T-cell (primary cell): ENCODE measurements around the gene FAR1. TPM values are rescaled to one million over a fixed set of nuclear protein-coding genes. Genes with fewer than 3 reads are reported as not detected.

ENCODE experiments used
- ATAC-seq, 4 experiments: fragments of 200-7000 bp in 3 of 4; fragments of 150-1000 bp in 1 of 4; cut with Tn5 transposase; replicated peaks in 1 of 4; 1 replicate in 3 of 4; 2 replicates in 1 of 4; pipeline ENCODE4 v1.10.0; 2021; ENCODE audit warnings: moderate library complexity in 3 of 4, mild to moderate bottlenecking in 2 of 4, moderate number of reproducible peaks in 1 of 4
- CTCF ChIA-PET, 2 donors: fragments of 300-600 bp; sonication (Branson Sonifier 250); formaldehyde crosslinking; loops; one replicate each; lab custom pipeline; 2022; ENCODE audit warnings: antibody characterized with exemption in 2 of 2; lab: Charles Lee
- POLR2A ChIA-PET, 2 donors: fragments of 300-600 bp; sonication (Branson Sonifier 250); formaldehyde crosslinking; loops; one replicate each; lab custom pipeline; 2022; ENCODE audit warnings: antibody characterized with exemption in 2 of 2; lab: Charles Lee
- DNase-seq, 35 experiments: peaks; one replicate each; pipeline versions ENCODE4 v3.0.0 to v3.0.0-alpha.2; 2013 to 2023
- H3K27ac ChIP-seq: one replicate; pipeline ENCODE4 v1.5.1; 2013; ENCODE audit warnings: low read length
- H3K27me3 ChIP-seq, 2 experiments: replicated peaks in 1 of 2; 1 replicate in 1 of 2; 2 replicates in 1 of 2; pipeline versions ENCODE4 v1.6.1 to v1.7.0; 2013; ENCODE audit warnings: low read length in 1 of 2, mixed read lengths in 1 of 2; ENCODE audit not compliant: control insufficient read depth in 2 of 2, insufficient read depth in 2 of 2; ENCODE audit errors: extremely low read depth in 1 of 2
- H3K36me3 ChIP-seq, 2 donors: 1 replicate in 1 of 2; 2 replicates in 1 of 2; pipeline versions ENCODE4 v1.6.1 to v1.7.0; 2013; ENCODE audit warnings: low read length in 1 of 2; ENCODE audit not compliant: control insufficient read depth in 2 of 2, insufficient read depth in 1 of 2; ENCODE audit errors: extremely low read depth in 1 of 2
- H3K4me1 ChIP-seq, 2 experiments: 1 replicate in 1 of 2; 2 replicates in 1 of 2; pipeline versions ENCODE4 v1.6.1 to v1.7.0; 2013; ENCODE audit warnings: low read length in 2 of 2, mixed read lengths in 1 of 2; ENCODE audit not compliant: insufficient read depth in 2 of 2, control insufficient read depth in 1 of 2; ENCODE audit errors: extremely low read depth in 1 of 2
- H3K4me3 ChIP-seq, 2 donors: 1 replicate in 1 of 2; 2 replicates in 1 of 2; pipeline versions ENCODE4 v1.5.1 to v1.7.0; 2013; ENCODE audit warnings: mild to moderate bottlenecking in 2 of 2, low read length in 1 of 2, moderate library complexity in 1 of 2; ENCODE audit not compliant: control insufficient read depth in 1 of 2; ENCODE audit errors: extremely low read depth in 1 of 2
- H3K9me3 ChIP-seq: 2 replicates; pipeline ENCODE4 v1.7.0; 2013
- H3K27ac Mint-ChIP-seq, 2 donors: one replicate each; pipeline ENCODE4 v1.8.0; 2020 to 2021; ENCODE audit warnings: mild to moderate bottlenecking in 2 of 2, mixed read lengths in 2 of 2
- H3K27me3 Mint-ChIP-seq, 2 donors: one replicate each; pipeline ENCODE4 v1.8.0; 2021 to 2022; ENCODE audit warnings: mixed read lengths in 2 of 2
- H3K36me3 Mint-ChIP-seq: one replicate; pipeline ENCODE4 v1.8.0; 2021; ENCODE audit warnings: mixed read lengths
- H3K4me1 Mint-ChIP-seq, 3 donors: one replicate each; pipeline ENCODE4 v1.8.0; 2020 to 2022; ENCODE audit warnings: mixed read lengths in 3 of 3, mild to moderate bottlenecking in 1 of 3
- H3K4me3 Mint-ChIP-seq, 3 donors: one replicate each; pipeline ENCODE4 v1.8.0; 2020 to 2022; ENCODE audit warnings: mild to moderate bottlenecking in 3 of 3, mixed read lengths in 3 of 3, moderate library complexity in 3 of 3
- H3K9me3 Mint-ChIP-seq, 3 donors: one replicate each; pipeline ENCODE4 v1.8.0; 2020 to 2022; ENCODE audit warnings: mixed read lengths in 3 of 3
- WGBS: methylation state at CpG from one replicate; pipeline ENCODE4 v1.1.5; 2013; ENCODE audit warnings: missing lambda C conversion rate; ENCODE audit not compliant: insufficient coverage; 5-methylcytosine and 5-hydroxymethylcytosine counted together
- total RNA-seq, 35 experiments: library from RNA in 6 of 35; stranded (reverse) in 6 of 35; fragments of 120-200 nt in 1 of 35; gene quantifications; one replicate each; pipeline versions ENCODE4 v1.2.1 to v1.2.4 and lab custom pipeline; 2013 to 2026

FAR1 gene
- total RNA-seq, 5 donors from 2014 or later (not counting 1 experiment from before 2014, with no cell fraction given), result 25.2 to 35.2 (median 29.6) TPM

- no peaks in the 10 kb centered on the region for H3K4me1 ChIP-seq
- Mint-ChIP-seq H3K4me3 (no peak overlapping the region), H3K36me3 (no peaks in the 10 kb centered on the region), H3K9me3 (peaks cover 0 to 7% (median 0%) of the 10 kb centered on the region in 3 donors), H3K4me1 (no peaks in the 10 kb centered on the region), H3K27me3 (peaks cover 20 to 22% of the 10 kb centered on the region in 2 donors), H3K27ac (no peak overlapping the region)
- no peak overlapping the region for H3K27ac ChIP-seq
- H3K36me3 ChIP-seq, result no peaks in the 10 kb centered on the region
- peaks cover 0 to 3% of the 10 kb centered on the region in 2 experiments for H3K27me3 ChIP-seq
- CTCF ChIA-PET, result no interaction called here
- H3K9me3 ChIP-seq, result no peaks in the 10 kb centered on the region
- DNase-seq (no peak), ATAC-seq (no peak)
- H3K4me3 ChIP-seq, result no peak overlapping the region
- POLR2A ChIA-PET, result no interaction called here
Observed at GRCh38 chr11:13635804-13636203, 32.7 kb upstream of the FAR1 start.

GRCh38 chr11:13637125-13638069, 31.1 kb upstream of the FAR1 start:
- Histone ChIP-seq H3K36me3 (no peaks in the 10 kb centered on the region), H3K27ac (no peak overlapping the region), H3K4me1 (no peaks in the 10 kb centered on the region), H3K9me3 (no peaks in the 10 kb centered on the region), H3K4me3 (no peak overlapping the region), H3K27me3 (peaks cover 0 to 3% of the 10 kb centered on the region in 2 experiments)
- WGBS, result no CpG with 5 or more reads among the region's 4 CpGs
- ATAC-seq, result no peak
- ChIA-PET CTCF (no interaction called here), POLR2A (no interaction called here)
- Mint-ChIP-seq H3K36me3 (no peaks in the 10 kb centered on the region), H3K27me3 (peaks cover 24 to 28% of the 10 kb centered on the region in 2 donors), H3K9me3 (peaks cover 0 to 7% (median 0%) of the 10 kb centered on the region in 3 donors), H3K27ac (no peak overlapping the region), H3K4me3 (no peak overlapping the region), H3K4me1 (no peaks in the 10 kb centered on the region)
- DNase-seq, result no peak

GRCh38 chr11:13638422-13638821, 30.0 kb upstream of the FAR1 start:
- no peak overlapping the region for H3K4me3 Mint-ChIP-seq
- H3K4me1 Mint-ChIP-seq, result no peaks in the 10 kb centered on the region
- Histone ChIP-seq H3K4me1 (no peaks in the 10 kb centered on the region), H3K9me3 (no peaks in the 10 kb centered on the region), H3K4me3 (no peak overlapping the region), H3K36me3 (no peaks in the 10 kb centered on the region), H3K27me3 (peaks cover 0 to 3% of the 10 kb centered on the region in 2 experiments), H3K27ac (no peak overlapping the region)
- ChIA-PET CTCF (no interaction called here), POLR2A (no interaction called here)
- peak in 1 of 35 experiments; percentile 2 for DNase-seq
- peaks cover 24 to 27% of the 10 kb centered on the region in 2 donors for H3K27me3 Mint-ChIP-seq
- H3K27ac Mint-ChIP-seq, result no peak overlapping the region
- ATAC-seq, result no peak
- no peaks in the 10 kb centered on the region for H3K36me3 Mint-ChIP-seq
- H3K9me3 Mint-ChIP-seq, result peaks cover 0 to 7% (median 0%) of the 10 kb centered on the region in 3 donors

GRCh38 chr11:13644997-13645687, 23.3 kb upstream of the FAR1 start:
- Mint-ChIP-seq H3K27ac (no peak overlapping the region), H3K4me1 (no peaks in the 10 kb centered on the region), H3K4me3 (no peak overlapping the region), H3K36me3 (no peaks in the 10 kb centered on the region), H3K27me3 (peaks cover 20% of the 10 kb centered on the region in 2 donors), H3K9me3 (peaks cover 0 to under 1% (median 0%) of the 10 kb centered on the region in 3 donors)
- POLR2A ChIA-PET, result interaction anchor here in 1 of 2 donors (0.6 kb wide), 1 partner anchor 30 kb away, joined by 3 read pairs; no protein-coding TSS in a partner anchor
- Histone ChIP-seq H3K36me3 (no peaks in the 10 kb centered on the region), H3K27me3 (peaks cover 0 to 3% of the 10 kb centered on the region in 2 experiments), H3K27ac (no peak overlapping the region), H3K4me3 (no peak overlapping the region), H3K4me1 (no peaks in the 10 kb centered on the region), H3K9me3 (no peaks in the 10 kb centered on the region)
- no peak for DNase-seq
- no CpG with 5 or more reads among the region's 7 CpGs for WGBS
- no peak for ATAC-seq
- CTCF ChIA-PET, result interaction anchor here (0.6 to 0.7 kb wide), 2 partner anchors 266 to 655 kb away, joined by 3 read pairs; no protein-coding TSS in a partner anchor

GRCh38 chr11:13647391-13647790, 21.1 kb upstream of the FAR1 start:
- H3K4me3 Mint-ChIP-seq, result no peak overlapping the region
- no peaks in the 10 kb centered on the region for H3K4me1 Mint-ChIP-seq
- no peak overlapping the region for H3K4me3 ChIP-seq
- ATAC-seq, result no peak
- POLR2A ChIA-PET, result no interaction called here
- DNase-seq, result no peak
- H3K9me3 Mint-ChIP-seq, result no peaks in the 10 kb centered on the region
- no peak overlapping the region for H3K27ac Mint-ChIP-seq
- H3K9me3 ChIP-seq, result no peaks in the 10 kb centered on the region
- H3K27ac ChIP-seq, result no peak overlapping the region
- H3K36me3 Mint-ChIP-seq, result no peaks in the 10 kb centered on the region
- peaks cover 23% of the 10 kb centered on the region in 2 donors for H3K27me3 Mint-ChIP-seq
- no peaks in the 10 kb centered on the region for H3K4me1 ChIP-seq
- CTCF ChIA-PET, result no interaction called here
- peaks cover 0 to 13% of the 10 kb centered on the region in 2 experiments for H3K27me3 ChIP-seq
- no peaks in the 10 kb centered on the region for H3K36me3 ChIP-seq
- WGBS, result 78% methylated on average over 1 of the region's 3 CpGs

- Mint-ChIP-seq H3K9me3 (no peaks in the 10 kb centered on the region), H3K27me3 (peaks cover 39 to 40% of the 10 kb centered on the region in 2 donors), H3K4me1 (no peaks in the 10 kb centered on the region), H3K27ac (no peak overlapping the region), H3K36me3 (no peaks in the 10 kb centered on the region), H3K4me3 (no peak overlapping the region)
- no CpG with 5 or more reads among the region's 4 CpGs for WGBS
- no peak overlapping the region for H3K4me3 ChIP-seq
- H3K27me3 ChIP-seq, result peaks cover 0 to 13% of the 10 kb centered on the region in 2 experiments
- ChIA-PET POLR2A (no interaction called here), CTCF (no interaction called here)
- H3K4me1 ChIP-seq, result no peaks in the 10 kb centered on the region
- no peaks in the 10 kb centered on the region for H3K36me3 ChIP-seq
- no peaks in the 10 kb centered on the region for H3K9me3 ChIP-seq
- ATAC-seq (no peak), DNase-seq (no peak)
- H3K27ac ChIP-seq, result no peak overlapping the region
Observed at GRCh38 chr11:13649619-13650018, 18.8 kb upstream of the FAR1 start.
